Astrocyte (in vitro differentiated cells and primary cell): ENCODE measurements around the gene PEX16.

Experiments
- EZH2 ChIP-seq: IDR thresholded peaks from 2 replicates; pipeline ENCODE4 v1.6.1; 2012; ENCODE audit warnings: mild to moderate bottlenecking, low read length, inconsistent platforms; ENCODE audit not compliant: insufficient read depth
- TF ChIP-seq, protein P1 (sequence below): IDR thresholded peaks from 2 replicates; pipeline ENCODE4 v1.5.1; 2011; ENCODE audit warnings: low read depth, mild to moderate bottlenecking, inconsistent platforms, low read length, moderate library complexity; ENCODE audit not compliant: insufficient read depth

DNA sequence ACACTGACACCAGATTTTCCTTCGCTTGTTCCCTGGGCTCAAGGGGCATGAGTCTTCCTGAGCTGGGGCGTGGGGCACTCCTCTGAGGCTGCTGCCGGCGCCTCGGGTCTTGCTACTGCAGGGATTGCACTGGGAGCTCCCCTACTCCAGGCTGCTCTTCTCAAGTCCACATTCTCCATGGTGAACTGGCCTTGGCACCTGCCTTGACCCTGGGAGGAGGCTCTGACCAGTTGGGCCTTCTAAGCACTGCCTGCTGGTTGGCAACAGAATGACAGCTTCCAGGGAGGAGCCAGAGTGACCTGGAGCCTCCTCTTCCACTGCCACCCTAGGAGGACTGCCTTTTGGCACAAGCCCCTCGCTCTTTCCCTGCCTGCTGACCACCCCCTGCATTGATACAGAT lies 20.1 kb downstream of the PEX16 start:
- TF ChIP-seq, protein P1, sequence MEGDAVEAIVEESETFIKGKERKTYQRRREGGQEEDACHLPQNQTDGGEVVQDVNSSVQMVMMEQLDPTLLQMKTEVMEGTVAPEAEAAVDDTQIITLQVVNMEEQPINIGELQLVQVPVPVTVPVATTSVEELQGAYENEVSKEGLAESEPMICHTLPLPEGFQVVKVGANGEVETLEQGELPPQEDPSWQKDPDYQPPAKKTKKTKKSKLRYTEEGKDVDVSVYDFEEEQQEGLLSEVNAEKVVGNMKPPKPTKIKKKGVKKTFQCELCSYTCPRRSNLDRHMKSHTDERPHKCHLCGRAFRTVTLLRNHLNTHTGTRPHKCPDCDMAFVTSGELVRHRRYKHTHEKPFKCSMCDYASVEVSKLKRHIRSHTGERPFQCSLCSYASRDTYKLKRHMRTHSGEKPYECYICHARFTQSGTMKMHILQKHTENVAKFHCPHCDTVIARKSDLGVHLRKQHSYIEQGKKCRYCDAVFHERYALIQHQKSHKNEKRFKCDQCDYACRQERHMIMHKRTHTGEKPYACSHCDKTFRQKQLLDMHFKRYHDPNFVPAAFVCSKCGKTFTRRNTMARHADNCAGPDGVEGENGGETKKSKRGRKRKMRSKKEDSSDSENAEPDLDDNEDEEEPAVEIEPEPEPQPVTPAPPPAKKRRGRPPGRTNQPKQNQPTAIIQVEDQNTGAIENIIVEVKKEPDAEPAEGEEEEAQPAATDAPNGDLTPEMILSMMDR: no peak
- no peak for TF ChIP-seq EZH2
